CD4-positive, CD25-positive, alpha-beta regulatory T cell (primary cell): ENCODE measurements around the gene SARDH. TPM values are rescaled to one million over a fixed set of nuclear protein-coding genes. Genes with fewer than 3 reads are reported as not detected.

Experiments used
- ATAC-seq, 2 donors: fragments of 150-1000 bp; cut with Tn5 transposase; one replicate each; pipeline ENCODE4 v1.10.0; 2021; ENCODE audit warnings: low read depth in 2 of 2, moderate number of reproducible peaks in 2 of 2, moderate library complexity in 1 of 2
- DNase-seq, 3 donors: peaks; one replicate each; pipeline versions ENCODE4 v3.0.0 to v3.0.0-alpha.2; 2012 to 2022; ENCODE audit warnings: mixed read lengths in 1 of 3
- H3K27ac ChIP-seq: one replicate; pipeline ENCODE4 v1.7.0; 2013; ENCODE audit warnings: mild to moderate bottlenecking, low read length; ENCODE audit not compliant: insufficient read depth, poor library complexity, severe bottlenecking
- H3K27me3 ChIP-seq: one replicate; pipeline ENCODE4 v1.7.0; 2013; ENCODE audit warnings: low read length; ENCODE audit not compliant: control insufficient read depth, insufficient read depth
- H3K36me3 ChIP-seq: one replicate; pipeline ENCODE4 v1.7.0; 2013; ENCODE audit warnings: mild to moderate bottlenecking, low read length, moderate library complexity; ENCODE audit not compliant: control insufficient read depth, insufficient read depth
- H3K4me1 ChIP-seq: 2 replicates; pipeline ENCODE4 v1.7.0; 2013; ENCODE audit warnings: mild to moderate bottlenecking, low read length; ENCODE audit not compliant: insufficient read depth, control insufficient read depth, poor library complexity, severe bottlenecking
- H3K4me3 ChIP-seq: one replicate; pipeline ENCODE4 v1.7.0; 2013; ENCODE audit warnings: low read depth, mild to moderate bottlenecking, low read length, moderate library complexity
- H3K9me3 ChIP-seq, 2 experiments: 1 replicate in 1 of 2; 2 replicates in 1 of 2; pipeline ENCODE4 v1.7.0; 2013; ENCODE audit warnings: low read length in 2 of 2, mild to moderate bottlenecking in 1 of 2, moderate library complexity in 1 of 2; ENCODE audit not compliant: control insufficient read depth in 2 of 2
- H3K27ac Mint-ChIP-seq, 3 donors: one replicate each; pipeline ENCODE4 v1.8.0; 2020 to 2022; ENCODE audit warnings: mild to moderate bottlenecking in 3 of 3, mixed read lengths in 3 of 3, moderate library complexity in 2 of 3
- H3K27me3 Mint-ChIP-seq: one replicate; pipeline ENCODE4 v1.8.0; 2022; ENCODE audit warnings: mild to moderate bottlenecking, mixed read lengths
- H3K36me3 Mint-ChIP-seq: one replicate; pipeline ENCODE4 v1.8.0; 2020; ENCODE audit warnings: mixed read lengths
- H3K4me1 Mint-ChIP-seq, 4 donors: one replicate each; pipeline ENCODE4 v1.8.0; 2020 to 2022; ENCODE audit warnings: mixed read lengths in 4 of 4, mild to moderate bottlenecking in 1 of 4
- H3K4me3 Mint-ChIP-seq, 4 donors: one replicate each; pipeline ENCODE4 v1.8.0; 2020 to 2022; ENCODE audit warnings: mild to moderate bottlenecking in 4 of 4, mixed read lengths in 4 of 4, moderate library complexity in 3 of 4
- H3K9me3 Mint-ChIP-seq, 7 donors: one replicate each; pipeline ENCODE4 v1.8.0; 2020 to 2022; ENCODE audit warnings: mixed read lengths in 7 of 7, mild to moderate bottlenecking in 3 of 7, moderate library complexity in 2 of 7
- polyA plus RNA-seq, 4 donors: library from polyadenylated mRNA; unstranded; fragments of 300-500 nt; fragmentation: Illumina TruSeq; gene quantifications; one replicate each; pipeline ENCODE4 v1.2.3, GENCODE V29; 2021
- total RNA-seq: library from RNA; stranded (reverse); gene quantifications from one replicate; pipeline ENCODE4 v1.2.3, GENCODE V29; 2022

Gene SARDH
- total and polyA plus RNA-seq, 5 donors from 2014 or later, result 5.8 to 15.6 (median 8.4) TPM

GRCh38 chr9:133681658-133682306 is 56.4 kb downstream of the SARDH start:
- Mint-ChIP-seq H3K9me3 (no peaks in the 10 kb centered on the region), H3K4me3 (no peak overlapping the region), H3K27me3 (no peaks in the 10 kb centered on the region), H3K27ac (peak overlapping the region; percentile 52 to 90 (median 81)), H3K36me3 (no peaks in the 10 kb centered on the region), H3K4me1 (peaks cover 8 to 65% (median 28%) of the 10 kb centered on the region in 4 donors)
- H3K27ac ChIP-seq, result no peak overlapping the region
- ATAC-seq, result no peak
- H3K4me3 ChIP-seq, result no peak overlapping the region
- no peaks in the 10 kb centered on the region for H3K9me3 ChIP-seq
- DNase-seq, result no peak
- H3K4me1 ChIP-seq, result peaks cover 48% of the 10 kb centered on the region
- H3K36me3 ChIP-seq, result no peaks in the 10 kb centered on the region
- no peaks in the 10 kb centered on the region for H3K27me3 ChIP-seq

GRCh38 chr9:133680976-133681657 is 57.0 kb downstream of the SARDH start:
- Mint-ChIP-seq H3K9me3 (no peaks in the 10 kb centered on the region), H3K4me3 (peak overlapping the region in 1 of 4 donors; percentile 48), H3K27me3 (no peaks in the 10 kb centered on the region), H3K4me1 (peaks cover 8 to 66% (median 33%) of the 10 kb centered on the region in 4 donors), H3K27ac (peak overlapping the region; percentile 65 to 90 (median 81)), H3K36me3 (no peaks in the 10 kb centered on the region)
- H3K4me3 ChIP-seq, result no peak overlapping the region
- peaks cover 54% of the 10 kb centered on the region for H3K4me1 ChIP-seq
- no peaks in the 10 kb centered on the region for H3K36me3 ChIP-seq
- no peak for DNase-seq
- no peaks in the 10 kb centered on the region for H3K27me3 ChIP-seq
- no peaks in the 10 kb centered on the region for H3K9me3 ChIP-seq
- H3K27ac ChIP-seq, result no peak overlapping the region
- ATAC-seq, result no peak

GRCh38 chr9:133680250-133680975 is 57.7 kb downstream of the SARDH start:
- no peak for ATAC-seq
- no peak overlapping the region for H3K4me3 ChIP-seq
- H3K9me3 ChIP-seq, result no peaks in the 10 kb centered on the region
- H3K27ac Mint-ChIP-seq, result peak overlapping the region; percentile 65 to 88 (median 79)
- no peaks in the 10 kb centered on the region for H3K27me3 Mint-ChIP-seq
- H3K27ac ChIP-seq, result no peak overlapping the region
- DNase-seq, result no peak
- H3K4me3 Mint-ChIP-seq, result no peak overlapping the region
- peaks cover 61% of the 10 kb centered on the region for H3K4me1 ChIP-seq
- no peaks in the 10 kb centered on the region for H3K36me3 ChIP-seq
- H3K4me1 Mint-ChIP-seq, result peaks cover 8 to 69% (median 36%) of the 10 kb centered on the region in 4 donors
- H3K9me3 Mint-ChIP-seq, result no peaks in the 10 kb centered on the region
- no peaks in the 10 kb centered on the region for H3K27me3 ChIP-seq
- H3K36me3 Mint-ChIP-seq, result no peaks in the 10 kb centered on the region

- peaks cover 2% of the 10 kb centered on the region for H3K36me3 Mint-ChIP-seq
- peak overlapping the region in 2 of 3 donors; percentile 95 to 100 for H3K27ac Mint-ChIP-seq
- H3K4me1 Mint-ChIP-seq, result peaks cover 8 to 69% (median 40%) of the 10 kb centered on the region in 4 donors
- Histone ChIP-seq H3K4me3 (no peak overlapping the region), H3K27me3 (no peaks in the 10 kb centered on the region), H3K36me3 (no peaks in the 10 kb centered on the region), H3K4me1 (peaks cover 54% of the 10 kb centered on the region), H3K9me3 (no peaks in the 10 kb centered on the region), H3K27ac (peak overlapping the region; percentile 14)
- DNase-seq (no peak), ATAC-seq (no peak)
- no peaks in the 10 kb centered on the region for H3K27me3 Mint-ChIP-seq
- no peaks in the 10 kb centered on the region for H3K9me3 Mint-ChIP-seq
- H3K4me3 Mint-ChIP-seq, result no peak overlapping the region
Observed at GRCh38 chr9:133679466-133680061, 58.6 kb downstream of the SARDH start.

- peak overlapping the region; percentile 85 for H3K27ac ChIP-seq
- Mint-ChIP-seq H3K4me1 (peaks cover 7 to 69% (median 37%) of the 10 kb centered on the region in 4 donors), H3K9me3 (peaks cover 0 to 1% (median 0%) of the 10 kb centered on the region in 7 donors), H3K27me3 (no peaks in the 10 kb centered on the region), H3K36me3 (peaks cover 4% of the 10 kb centered on the region), H3K27ac (peak overlapping the region; percentile 95 to 100 (median 98)), H3K4me3 (peak overlapping the region in 1 of 4 donors; percentile 52)
- H3K4me3 ChIP-seq, result no peak overlapping the region
- no peaks in the 10 kb centered on the region for H3K36me3 ChIP-seq
- no peaks in the 10 kb centered on the region for H3K9me3 ChIP-seq
- no peak for ATAC-seq
- DNase-seq, result no peak
- peaks cover 49% of the 10 kb centered on the region for H3K4me1 ChIP-seq
- H3K27me3 ChIP-seq, result no peaks in the 10 kb centered on the region
Observed at GRCh38 chr9:133679056-133679455, 59.1 kb downstream of the SARDH start.

GRCh38 chr9:133677126-133678010 is 60.8 kb downstream of the SARDH start:
- no peaks in the 10 kb centered on the region for H3K27me3 ChIP-seq
- Mint-ChIP-seq H3K27me3 (no peaks in the 10 kb centered on the region), H3K36me3 (peaks cover 4% of the 10 kb centered on the region), H3K4me1 (peaks cover 0 to 56% (median 32%) of the 10 kb centered on the region in 4 donors), H3K27ac (peak overlapping the region; percentile 97 to 100 (median 98)), H3K4me3 (peak overlapping the region; percentile 33 to 78 (median 56)), H3K9me3 (peaks cover 0 to 1% (median 0%) of the 10 kb centered on the region in 7 donors)
- H3K36me3 ChIP-seq, result no peaks in the 10 kb centered on the region
- DNase-seq (peak; percentile 34 to 90 (median 83)), ATAC-seq (peak; percentile 99 to 100)
- H3K4me3 ChIP-seq, result peak overlapping the region; percentile 10
- H3K27ac ChIP-seq, result peak overlapping the region; percentile 85
- H3K4me1 ChIP-seq, result peaks cover 36% of the 10 kb centered on the region
- no peaks in the 10 kb centered on the region for H3K9me3 ChIP-seq
